Cardiac fibroblast (primary cell): ENCODE measurements around the gene COQ7.

Experiments used
- DNase-seq, 2 donors: peaks; one replicate each; pipeline versions ENCODE4 v3.0.0 to v3.0.0-alpha.2; 2010; ENCODE audit warnings: low read depth in 2 of 2
- H3K4me3 ChIP-seq, 2 donors: replicated peaks in 1 of 2; 1 replicate in 1 of 2; 2 replicates in 1 of 2; pipeline ENCODE4 v1.5.1; 2011; ENCODE audit warnings: low read depth in 2 of 2, low read length in 2 of 2, mild to moderate bottlenecking in 2 of 2, moderate library complexity in 1 of 2
- CTCF ChIP-seq: IDR thresholded peaks from one replicate; pipeline ENCODE4 v1.5.1; 2011; ENCODE audit warnings: low read depth, mild to moderate bottlenecking, low read length, inconsistent platforms

Gene COQ7

GRCh38 chr16:19033761-19034160 is 33.7 kb upstream of the COQ7 start:
- no peak overlapping the region for H3K4me3 ChIP-seq
- no peak for DNase-seq
- TF ChIP-seq CTCF, result no peak

- DNase-seq, result no peak
- no peak overlapping the region for H3K4me3 ChIP-seq
- TF ChIP-seq CTCF, result no peak
Observed at GRCh38 chr16:19040400-19040799, 27.0 kb upstream of the COQ7 start.

GRCh38 chr16:19044769-19045168 is 22.6 kb upstream of the COQ7 start:
- no peak overlapping the region for H3K4me3 ChIP-seq
- DNase-seq, result no peak
- no peak for TF ChIP-seq CTCF

GRCh38 chr16:19046062-19046461 is 21.4 kb upstream of the COQ7 start:
- H3K4me3 ChIP-seq, result no peak overlapping the region
- no peak for TF ChIP-seq CTCF
- no peak for DNase-seq

- no peak for DNase-seq
- H3K4me3 ChIP-seq, result no peak overlapping the region
- no peak for TF ChIP-seq CTCF
Observed at GRCh38 chr16:19062706-19063105, 4.7 kb upstream of the COQ7 start.

GRCh38 chr16:19066988-19067348 is 446 bp upstream of the COQ7 start:
- no peak for TF ChIP-seq CTCF
- no peak overlapping the region for H3K4me3 ChIP-seq
- DNase-seq, result no peak

GRCh38 chr16:19068237-19068815 is 912 bp downstream of the COQ7 start:
- peak overlapping the region; percentile 78 to 81 for H3K4me3 ChIP-seq
- TF ChIP-seq CTCF, result no peak

More at GRCh38 chr16:19068237-19068815, 912 bp downstream of the COQ7 start:
- DNase-seq, result no peak
